NT2/D1 (cell line): ENCODE data around the gene ATXN10.

ENCODE experiments used
- DNase-seq: peaks from one replicate; pipeline ENCODE4 v3.0.0-alpha.2; 2011; ENCODE audit warnings: low read depth, low spot score
- H3K27me3 ChIP-seq: 2 replicates; pipeline ENCODE4 v1.6.0; 2011; ENCODE audit warnings: mild to moderate bottlenecking; ENCODE audit not compliant: insufficient read length, insufficient read depth
- H3K36me3 ChIP-seq: 2 replicates; pipeline ENCODE4 v1.6.1; 2011; ENCODE audit warnings: mild to moderate bottlenecking, low read length, mixed read lengths; ENCODE audit not compliant: insufficient read depth, insufficient read length
- H3K4me1 ChIP-seq: 2 replicates; pipeline ENCODE4 v1.5.1; 2011; ENCODE audit not compliant: insufficient read depth, insufficient read length
- H3K4me3 ChIP-seq: 2 replicates; pipeline ENCODE4 v1.5.1; 2011; ENCODE audit warnings: low read depth; ENCODE audit not compliant: insufficient read length
- H3K9ac ChIP-seq: 2 replicates; pipeline ENCODE4 v1.6.0; 2011; ENCODE audit warnings: low read depth; ENCODE audit not compliant: insufficient read length
- H3K9me3 ChIP-seq: 2 replicates; pipeline ENCODE4 v1.5.1; 2011; ENCODE audit warnings: mild to moderate bottlenecking, low read length; ENCODE audit not compliant: insufficient read depth
- SUZ12 ChIP-seq: IDR thresholded peaks from 2 replicates; pipeline ENCODE4 v1.6.1; 2011; ENCODE audit not compliant: insufficient read length, insufficient read depth; ENCODE audit errors: extremely low read depth
- YY1 ChIP-seq: IDR thresholded peaks from 2 replicates; pipeline ENCODE4 v1.6.1; 2011; ENCODE audit not compliant: insufficient read length, insufficient read depth
- ZNF274 ChIP-seq: IDR thresholded peaks from 2 replicates; pipeline ENCODE4 v1.6.1; 2011; ENCODE audit warnings: mild to moderate bottlenecking, low read depth, low read length

Gene ATXN10

DNA sequence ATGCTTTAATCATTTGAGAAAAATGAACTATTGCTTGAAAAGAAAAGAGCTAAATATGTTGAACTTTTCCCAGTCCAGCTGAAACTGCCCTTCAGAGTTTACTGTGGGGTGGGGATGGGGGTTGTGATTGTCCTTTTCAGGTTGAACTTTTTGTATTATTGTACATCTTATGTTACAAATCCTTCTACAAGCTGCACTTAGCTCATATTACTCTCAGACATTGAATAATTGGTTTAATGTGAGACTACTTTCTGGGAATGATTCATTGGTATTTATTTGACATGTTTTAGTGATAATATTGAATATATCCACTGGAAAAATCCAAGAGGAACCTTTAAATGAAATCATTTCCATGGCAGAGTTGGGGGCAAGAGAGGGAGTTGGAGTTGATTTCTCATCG lies 84.9 kb downstream of the ATXN10 start:
- Histone ChIP-seq H3K9ac (no peak overlapping the region), H3K9me3 (peaks cover 7% of the 10 kb centered on the region), H3K36me3 (peaks cover 13% of the 10 kb centered on the region), H3K27me3 (no peaks in the 10 kb centered on the region), H3K4me1 (peaks cover 11% of the 10 kb centered on the region), H3K4me3 (no peak overlapping the region)
- TF ChIP-seq ZNF274 (no peak), YY1 (no peak), SUZ12 (no peak)
- no peak for DNase-seq

DNA sequence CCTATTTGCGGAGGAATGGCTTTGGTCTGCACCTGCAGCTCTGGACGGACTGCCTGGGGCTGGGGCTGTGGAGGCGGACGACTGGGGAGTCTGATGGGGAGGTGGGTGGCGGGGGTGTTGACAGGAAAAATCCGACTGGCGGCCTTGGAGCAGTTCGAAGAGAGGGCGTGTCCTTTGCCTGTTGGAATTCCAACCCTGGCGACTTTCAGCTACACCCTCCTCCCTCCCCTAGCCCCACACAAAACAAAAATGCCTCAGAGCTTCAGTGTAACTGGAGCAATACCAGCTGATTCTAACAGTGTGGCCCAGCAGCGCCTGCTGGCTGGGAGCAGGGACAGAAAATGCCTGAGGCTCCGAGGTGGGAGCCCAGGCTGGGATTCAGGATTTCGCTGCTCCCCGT lies 85.4 kb downstream of the ATXN10 start:
- Histone ChIP-seq H3K9ac (no peak overlapping the region), H3K27me3 (no peaks in the 10 kb centered on the region), H3K4me3 (no peak overlapping the region), H3K9me3 (peaks cover 7% of the 10 kb centered on the region), H3K4me1 (peaks cover 11% of the 10 kb centered on the region), H3K36me3 (peaks cover 13% of the 10 kb centered on the region)
- DNase-seq = peak; percentile 71
- no peak for TF ChIP-seq ZNF274
- no peak for TF ChIP-seq SUZ12
- no peak for TF ChIP-seq YY1

DNA sequence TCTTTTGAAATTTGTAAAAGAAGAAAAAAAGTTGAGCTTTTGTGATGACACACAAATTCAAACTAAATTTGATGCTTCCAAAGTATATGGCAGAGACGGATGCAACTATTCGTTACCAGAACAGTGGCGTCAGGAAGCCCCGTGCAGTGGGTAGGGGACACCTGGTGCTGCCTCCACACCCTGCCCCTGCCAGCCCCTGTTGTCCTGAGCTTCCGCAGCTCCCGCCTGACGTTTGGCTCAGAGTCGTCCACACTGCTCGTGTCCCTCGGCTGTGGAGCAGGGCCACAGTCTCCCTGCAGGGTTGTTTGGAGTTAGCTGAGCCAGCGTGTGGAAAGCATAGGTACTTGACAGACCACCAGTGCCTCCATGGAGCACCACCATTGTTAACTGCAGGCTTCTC lies 86.3 kb downstream of the ATXN10 start:
- DNase-seq = no peak
- H3K36me3 ChIP-seq = peaks cover 13% of the 10 kb centered on the region
- TF ChIP-seq YY1 (no peak), ZNF274 (no peak), SUZ12 (no peak)

DNA sequence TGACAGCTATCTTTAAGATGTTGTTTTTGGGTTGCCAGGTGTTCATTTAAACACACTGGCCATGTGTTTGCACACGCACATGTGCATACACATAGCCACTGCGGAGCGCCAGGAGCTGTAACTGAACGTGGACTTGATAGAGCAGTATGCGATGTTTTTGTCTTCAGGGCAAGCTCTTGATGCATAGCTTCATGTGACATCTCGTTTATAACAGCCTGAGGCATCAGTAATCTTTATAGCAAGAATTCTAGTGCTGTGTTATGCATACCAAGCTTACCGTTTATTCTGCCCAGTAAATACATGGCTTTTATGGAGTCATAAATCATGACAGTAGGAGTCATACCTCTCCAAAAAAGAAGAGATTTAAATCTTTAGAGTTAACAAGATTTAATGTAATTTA lies 87.0 kb downstream of the ATXN10 start:
- TF ChIP-seq ZNF274 (no peak), YY1 (no peak), SUZ12 (no peak)
- Histone ChIP-seq H3K27me3 (no peaks in the 10 kb centered on the region), H3K9me3 (peaks cover 7% of the 10 kb centered on the region), H3K9ac (no peak overlapping the region), H3K4me1 (peaks cover 23% of the 10 kb centered on the region), H3K4me3 (no peak overlapping the region), H3K36me3 (peaks cover 13% of the 10 kb centered on the region)
- DNase-seq = no peak

More for the DNA sequence above, 86.3 kb downstream of the ATXN10 start:
- Histone ChIP-seq H3K4me1 (peaks cover 18% of the 10 kb centered on the region), H3K27me3 (no peaks in the 10 kb centered on the region), H3K9ac (peak overlapping the region; percentile 61), H3K4me3 (no peak overlapping the region), H3K9me3 (peaks cover 7% of the 10 kb centered on the region)

DNA sequence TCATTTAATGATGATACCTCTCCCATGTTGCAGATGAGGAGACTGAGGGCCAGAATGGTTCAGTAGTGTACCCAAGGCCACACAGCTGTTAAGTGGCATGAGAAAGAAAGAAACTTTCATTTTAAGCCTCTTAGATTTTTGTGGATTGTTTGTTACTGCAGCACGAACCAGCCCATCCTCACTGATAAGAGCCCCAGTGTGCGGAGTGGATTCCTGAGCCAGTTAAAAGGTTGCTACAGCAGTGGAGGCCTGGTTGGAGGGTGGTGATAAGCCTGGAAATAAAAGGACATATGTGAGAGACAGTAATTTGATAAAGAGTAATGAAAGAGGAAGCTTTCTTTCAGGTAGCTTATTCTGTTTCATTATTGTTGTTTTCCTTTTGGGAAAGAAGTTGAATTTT lies 89.0 kb downstream of the ATXN10 start:
- Histone ChIP-seq H3K9me3 (peaks cover 7% of the 10 kb centered on the region), H3K4me1 (peaks cover 23% of the 10 kb centered on the region), H3K36me3 (peaks cover 9% of the 10 kb centered on the region), H3K4me3 (no peak overlapping the region), H3K9ac (no peak overlapping the region), H3K27me3 (no peaks in the 10 kb centered on the region)
- DNase-seq = no peak
- TF ChIP-seq YY1 = no peak
- TF ChIP-seq ZNF274 = no peak
- no peak for TF ChIP-seq SUZ12

DNA sequence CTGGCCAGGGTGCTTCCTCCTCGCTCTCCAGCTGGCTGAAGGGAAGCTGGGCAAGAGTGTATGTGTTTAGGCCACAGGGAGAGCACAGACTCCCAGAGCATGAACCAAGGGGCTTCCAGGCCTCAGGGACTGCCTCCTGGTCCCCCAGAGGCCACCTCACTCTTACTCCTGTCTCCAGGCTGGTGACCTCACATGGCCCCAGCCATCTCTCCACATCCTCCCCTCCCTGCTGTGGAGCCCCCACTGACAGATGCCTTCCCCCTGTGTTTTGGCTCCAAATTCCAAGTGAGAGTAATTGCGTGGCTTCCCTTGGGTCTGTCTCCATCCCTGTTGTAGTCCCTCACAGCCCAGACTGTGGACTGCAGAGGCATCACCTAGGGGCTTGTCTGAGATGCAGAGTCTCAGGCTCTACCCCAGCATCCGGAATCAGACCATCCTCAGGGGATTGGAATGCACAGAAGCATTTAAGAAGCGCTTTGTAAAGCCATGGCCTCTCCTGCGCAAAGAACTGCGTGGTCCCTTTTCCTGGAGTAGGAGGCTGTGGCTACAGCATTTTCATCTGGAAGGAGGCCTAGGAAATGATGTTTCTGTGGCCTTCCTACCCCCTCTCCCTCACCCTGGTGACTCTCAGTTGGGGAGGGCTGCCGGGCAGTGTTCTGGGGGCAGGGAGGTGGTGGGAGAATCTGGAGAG lies 91.1 kb downstream of the ATXN10 start:
- no peak for TF ChIP-seq YY1
- no peak for TF ChIP-seq ZNF274
- no peak for TF ChIP-seq SUZ12
- H3K36me3 ChIP-seq = peaks cover 14% of the 10 kb centered on the region
- H3K4me1 ChIP-seq = peaks cover 20% of the 10 kb centered on the region

DNA sequence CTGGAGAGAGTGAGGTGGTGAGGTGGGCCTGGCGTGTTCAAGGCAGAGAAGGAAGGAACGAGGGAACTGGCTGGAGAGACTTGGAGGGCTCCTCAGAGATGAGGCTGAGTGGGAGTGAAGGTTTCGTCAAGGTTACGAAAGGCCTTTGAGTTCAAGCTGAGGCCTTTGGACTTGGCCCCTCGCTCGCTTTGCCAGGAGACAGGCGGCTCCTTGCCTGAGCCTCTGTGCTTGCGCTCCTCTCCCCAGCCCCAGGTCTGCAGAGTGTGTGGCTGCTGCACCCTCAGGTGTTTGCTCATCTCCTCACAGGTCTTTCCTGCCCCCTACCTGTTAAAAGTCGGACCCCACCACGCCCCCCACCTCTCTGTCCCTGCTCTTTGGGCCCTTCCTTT lies 91.6 kb downstream of the ATXN10 start:
- Histone ChIP-seq H3K9me3 (peaks cover 7% of the 10 kb centered on the region), H3K9ac (no peak overlapping the region), H3K27me3 (no peaks in the 10 kb centered on the region), H3K4me1 (peaks cover 16% of the 10 kb centered on the region), H3K4me3 (no peak overlapping the region), H3K36me3 (peaks cover 10% of the 10 kb centered on the region)
- DNase-seq = no peak
- TF ChIP-seq SUZ12 (no peak), ZNF274 (no peak)

More for the DNA sequence above, 91.1 kb downstream of the ATXN10 start:
- DNase-seq = no peak
- H3K4me3 ChIP-seq = no peak overlapping the region
- no peaks in the 10 kb centered on the region for H3K27me3 ChIP-seq
- H3K9ac ChIP-seq = peak overlapping the region; percentile 36
- peaks cover 7% of the 10 kb centered on the region for H3K9me3 ChIP-seq

DNA sequence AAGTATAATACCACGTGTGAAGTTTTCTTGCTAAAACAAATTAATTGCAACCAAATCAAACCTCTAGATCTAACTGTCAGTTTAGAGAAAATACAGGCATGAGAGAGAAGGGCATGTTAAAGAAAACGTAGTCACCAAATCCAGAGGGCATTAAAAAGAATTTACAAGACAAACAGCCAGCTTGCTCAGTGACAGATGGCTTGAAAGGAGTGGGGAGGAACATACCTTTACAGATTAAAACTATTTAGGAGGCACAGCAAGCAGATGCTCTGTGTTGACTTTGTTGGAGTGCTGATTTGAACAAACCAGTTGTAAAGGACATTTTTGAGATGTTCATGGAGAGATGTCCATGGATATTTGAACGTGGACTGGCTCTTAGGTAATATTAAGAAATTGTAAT lies 96.9 kb downstream of the ATXN10 start:
- H3K36me3 ChIP-seq = peaks cover 9% of the 10 kb centered on the region
- H3K9me3 ChIP-seq = no peaks in the 10 kb centered on the region
- no peaks in the 10 kb centered on the region for H3K4me1 ChIP-seq
- H3K27me3 ChIP-seq = no peaks in the 10 kb centered on the region
- no peak for TF ChIP-seq SUZ12
- TF ChIP-seq ZNF274 = no peak
- no peak for TF ChIP-seq YY1
- H3K4me3 ChIP-seq = no peak overlapping the region
- no peak overlapping the region for H3K9ac ChIP-seq
- DNase-seq = peak; percentile 57
